Endothelial cell (in vitro differentiated cells): ENCODE data around the gene MICAL3. TPM values are rescaled to one million over a fixed set of nuclear protein-coding genes. Genes with fewer than 3 reads are reported as not detected.
"Not testable (repeated sequence)": the region's sequence is repeated elsewhere in the genome, so short reads cannot be mapped to it uniquely, and the experiment has no call there.

ENCODE experiments used
- DNase-seq: peaks from one replicate; pipeline ENCODE4 v3.0.0; 2021; ENCODE audit warnings: low spot score
- H3K27ac Mint-ChIP-seq: one replicate; pipeline ENCODE4 v1.8.0; 2021; ENCODE audit warnings: mixed read lengths, inconsistent platforms; ENCODE audit not compliant: unreplicated experiment
- H3K27me3 Mint-ChIP-seq: one replicate; pipeline ENCODE4 v1.8.0; 2021; ENCODE audit warnings: mild to moderate bottlenecking, moderate library complexity, mixed read lengths, inconsistent platforms; ENCODE audit not compliant: unreplicated experiment
- H3K36me3 Mint-ChIP-seq: one replicate; pipeline ENCODE4 v1.8.0; 2021; ENCODE audit warnings: mild to moderate bottlenecking, low read depth, mixed read lengths, inconsistent platforms; ENCODE audit not compliant: unreplicated experiment
- H3K4me1 Mint-ChIP-seq: one replicate; pipeline ENCODE4 v1.8.0; 2021; ENCODE audit warnings: mild to moderate bottlenecking, mixed read lengths, inconsistent platforms; ENCODE audit not compliant: unreplicated experiment
- H3K4me3 Mint-ChIP-seq: one replicate; pipeline ENCODE4 v1.8.0; 2021; ENCODE audit warnings: mild to moderate bottlenecking, mixed read lengths, inconsistent platforms; ENCODE audit not compliant: unreplicated experiment
- H3K9me3 Mint-ChIP-seq: one replicate; pipeline ENCODE4 v1.8.0; 2021; ENCODE audit warnings: mixed read lengths, inconsistent platforms; ENCODE audit not compliant: unreplicated experiment
- CTCF ChIP-seq: fragments of 200-600 bp; sonication (generic); IDR thresholded peaks from one replicate; pipeline ENCODE4 v1.5.0; 2021; ENCODE audit warnings: antibody characterized with exemption; ENCODE audit not compliant: unreplicated experiment
- total RNA-seq: library from RNA; stranded (reverse); fragmentation: NEBNext Ultra II Directional; extraction: Animal tissue kit (Norgen Biotek cat#: 25700); gene quantifications from one replicate; pipeline ENCODE4 v1.2.1, GENCODE V29; 2021; ENCODE audit not compliant: unreplicated experiment

MICAL3 gene
- total RNA-seq, 1 donor from 2014 or later, result 54.3 TPM

GRCh38 chr22:18048441-18048898 lies 24.1 kb upstream of the MICAL3 start:
- Mint-ChIP-seq H3K36me3 (no peaks in the 10 kb centered on the region), H3K27ac (no peak overlapping the region), H3K9me3 (no peaks in the 10 kb centered on the region), H3K4me1 (no peaks in the 10 kb centered on the region), H3K4me3 (no peak overlapping the region), H3K27me3 (peaks cover 4% of the 10 kb centered on the region)
- TF ChIP-seq CTCF, result no peak
- DNase-seq, result no peak

- no peak overlapping the region for H3K4me3 Mint-ChIP-seq
- no peak for DNase-seq
- H3K27ac Mint-ChIP-seq, result no peak overlapping the region
- H3K27me3 Mint-ChIP-seq, result peaks cover 4% of the 10 kb centered on the region
- no peak for TF ChIP-seq CTCF
- no peaks in the 10 kb centered on the region for H3K36me3 Mint-ChIP-seq
- H3K9me3 Mint-ChIP-seq, result no peaks in the 10 kb centered on the region
- H3K4me1 Mint-ChIP-seq, result no peaks in the 10 kb centered on the region
Observed at GRCh38 chr22:18048041-18048440, 23.7 kb upstream of the MICAL3 start.

- Mint-ChIP-seq H3K4me1 (no peaks in the 10 kb centered on the region), H3K27me3 (peaks cover 4% of the 10 kb centered on the region), H3K4me3 (no peak overlapping the region), H3K36me3 (no peaks in the 10 kb centered on the region), H3K27ac (no peak overlapping the region), H3K9me3 (no peaks in the 10 kb centered on the region)
- DNase-seq, result no peak
- TF ChIP-seq CTCF, result no peak
Observed at GRCh38 chr22:18045794-18046193, 21.4 kb upstream of the MICAL3 start.

- Mint-ChIP-seq H3K4me3 (no peak overlapping the region), H3K27me3 (peaks cover 4% of the 10 kb centered on the region), H3K4me1 (no peaks in the 10 kb centered on the region), H3K36me3 (no peaks in the 10 kb centered on the region), H3K27ac (no peak overlapping the region), H3K9me3 (no peaks in the 10 kb centered on the region)
- TF ChIP-seq CTCF, result no peak
- DNase-seq, result no peak
Observed at GRCh38 chr22:18044548-18045271, 20.3 kb upstream of the MICAL3 start.

- no peak overlapping the region for H3K4me3 Mint-ChIP-seq
- no peaks in the 10 kb centered on the region for H3K4me1 Mint-ChIP-seq
- no peak for TF ChIP-seq CTCF
- H3K36me3 Mint-ChIP-seq, result no peaks in the 10 kb centered on the region
- no peak overlapping the region for H3K27ac Mint-ChIP-seq
- H3K27me3 Mint-ChIP-seq, result peaks cover 4% of the 10 kb centered on the region
- H3K9me3 Mint-ChIP-seq, result no peaks in the 10 kb centered on the region
- no peak for DNase-seq
Observed at GRCh38 chr22:18042685-18043084, 18.3 kb upstream of the MICAL3 start.

GRCh38 chr22:18040898-18041297 lies 16.5 kb upstream of the MICAL3 start:
- H3K27me3 Mint-ChIP-seq, H3K4me1 Mint-ChIP-seq, H3K4me3 Mint-ChIP-seq, H3K36me3 Mint-ChIP-seq, DNase-seq, H3K9me3 Mint-ChIP-seq, H3K27ac Mint-ChIP-seq: not testable (repeated sequence)
